Thyroid gland (tissue), 4 donors: Measurements from ENCODE around the gene CLK2. TPM values are rescaled to one million over a fixed set of nuclear protein-coding genes. Genes with fewer than 3 reads are reported as not detected.

Experiments used
- DNase-seq, 2 donors: peaks; one replicate each; pipeline ENCODE4 v3.0.0-alpha.2; 2019
- H3K27ac ChIP-seq, 3 donors: fragments of 200-600 bp; sonication (generic); 1 replicate in 2 of 3; 2 replicates in 1 of 3; pipeline ENCODE4 v1.5.1; 2016 to 2019; ENCODE audit warnings: mild to moderate bottlenecking in 1 of 3, moderate library complexity in 1 of 3
- H3K27me3 ChIP-seq: fragments of 200-600 bp; sonication (generic); one replicate; pipeline ENCODE4 v1.5.1; 2019
- H3K36me3 ChIP-seq, 2 donors: fragments of 200-600 bp; sonication (generic); one replicate each; pipeline ENCODE4 v1.5.1; 2016 to 2019
- H3K4me1 ChIP-seq, 2 donors: fragments of 200-600 bp; sonication (generic); one replicate each; pipeline ENCODE4 v1.5.1; 2017 to 2019
- H3K4me3 ChIP-seq, 3 donors: fragments of 200-600 bp; sonication (generic); replicated peaks in 1 of 3; 1 replicate in 2 of 3; 2 replicates in 1 of 3; pipeline ENCODE4 v1.5.1; 2016; ENCODE audit warnings: mild to moderate bottlenecking in 1 of 3
- H3K9me3 ChIP-seq: fragments of 200-600 bp; sonication (generic); one replicate; pipeline ENCODE4 v1.5.1; 2017
- POLR2A ChIP-seq, 2 donors: fragments of 450-650 bp; IDR thresholded peaks; one replicate each; pipeline ENCODE4 v1.6.1; 2017; ENCODE audit warnings: antibody characterized with exemption in 2 of 2, mild to moderate bottlenecking in 2 of 2, moderate library complexity in 1 of 2
- WGBS, 2 donors: methylation state at CpG; one replicate each; pipeline ENCODE4 v1.1.5; 2017; 5-methylcytosine and 5-hydroxymethylcytosine counted together
- intact Hi-C: fragments of 100-400 bp; cut with DNase I; formaldehyde crosslinking; loops from one replicate; pipeline ENCODE4 v1.15.1; 2023
- total RNA-seq, 4 donors: library from RNA; depleted of rRNA; stranded (reverse); fragments of >200 nt; gene quantifications; one replicate each; pipeline ENCODE4 v1.2.3, GENCODE V29; 2016
- TF ChIP-seq, protein P1 (sequence below), 6 experiments: fragments of 200-600 bp in 3 of 6; fragments of 450-650 bp in 3 of 6; sonication (generic) in 3 of 6; IDR thresholded peaks; one replicate each; pipeline ENCODE4 v1.5.1; 2016 to 2019; ENCODE audit warnings: antibody characterized with exemption in 6 of 6, mild to moderate bottlenecking in 2 of 6, inconsistent platforms in 1 of 6, moderate library complexity in 1 of 6

The CLK2 gene
- 10 to 100 TPM; 40.0 to 61.6 (median 56.2) TPM for total RNA-seq

DNA sequence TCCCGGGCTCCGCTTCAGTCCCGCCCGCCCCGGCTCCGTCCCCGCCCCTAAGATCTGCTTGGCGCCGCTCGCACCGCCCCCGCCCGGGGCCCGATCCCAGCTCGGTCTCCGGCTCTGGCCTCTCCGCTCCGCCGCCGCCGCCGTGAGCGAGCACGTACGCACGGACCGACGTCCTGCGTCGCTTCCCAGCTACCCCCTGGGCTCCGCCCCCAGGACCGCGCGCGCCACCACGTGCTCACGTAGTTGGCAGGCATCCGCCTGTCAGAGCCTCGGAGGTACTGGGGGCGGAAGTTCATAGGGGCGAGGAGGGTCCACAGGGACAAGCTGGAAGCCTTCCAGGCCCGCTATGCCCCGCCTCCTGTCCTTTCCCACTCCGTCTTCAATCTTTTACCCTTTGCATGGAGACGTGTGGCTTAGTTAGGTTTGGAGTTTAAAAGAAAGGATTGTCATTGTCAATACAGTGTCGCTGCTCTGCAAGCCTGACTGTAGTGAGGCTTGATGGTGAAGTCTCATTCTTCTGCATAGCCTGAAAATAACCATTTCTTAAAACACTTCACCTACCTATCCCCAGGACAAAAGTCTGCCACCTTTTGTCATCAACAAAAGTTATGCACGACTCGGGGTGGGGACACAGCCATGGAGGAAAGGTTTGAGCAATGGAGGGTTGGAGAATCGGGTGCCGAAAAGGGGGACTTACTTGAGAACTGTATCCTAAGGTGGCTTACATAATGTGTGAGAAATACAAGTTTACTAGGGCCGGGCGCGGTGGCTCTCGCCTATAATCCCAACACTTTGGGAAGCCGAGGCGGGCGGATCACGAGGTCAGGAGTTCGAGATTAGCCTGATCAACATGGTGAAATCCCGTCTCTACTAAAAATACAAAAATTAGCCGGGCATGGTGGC is at the start of gene CLK2:
Gene CLK2 (minus strand): TSS at position 162 of the 903 bp plus-strand sequence. CDS start 2,527 bp downstream, outside the sequence.
- H3K27ac ChIP-seq: peak within 1 kb of the TSS; percentile 81 to 93 (median 90)
- TF ChIP-seq, protein P1, sequence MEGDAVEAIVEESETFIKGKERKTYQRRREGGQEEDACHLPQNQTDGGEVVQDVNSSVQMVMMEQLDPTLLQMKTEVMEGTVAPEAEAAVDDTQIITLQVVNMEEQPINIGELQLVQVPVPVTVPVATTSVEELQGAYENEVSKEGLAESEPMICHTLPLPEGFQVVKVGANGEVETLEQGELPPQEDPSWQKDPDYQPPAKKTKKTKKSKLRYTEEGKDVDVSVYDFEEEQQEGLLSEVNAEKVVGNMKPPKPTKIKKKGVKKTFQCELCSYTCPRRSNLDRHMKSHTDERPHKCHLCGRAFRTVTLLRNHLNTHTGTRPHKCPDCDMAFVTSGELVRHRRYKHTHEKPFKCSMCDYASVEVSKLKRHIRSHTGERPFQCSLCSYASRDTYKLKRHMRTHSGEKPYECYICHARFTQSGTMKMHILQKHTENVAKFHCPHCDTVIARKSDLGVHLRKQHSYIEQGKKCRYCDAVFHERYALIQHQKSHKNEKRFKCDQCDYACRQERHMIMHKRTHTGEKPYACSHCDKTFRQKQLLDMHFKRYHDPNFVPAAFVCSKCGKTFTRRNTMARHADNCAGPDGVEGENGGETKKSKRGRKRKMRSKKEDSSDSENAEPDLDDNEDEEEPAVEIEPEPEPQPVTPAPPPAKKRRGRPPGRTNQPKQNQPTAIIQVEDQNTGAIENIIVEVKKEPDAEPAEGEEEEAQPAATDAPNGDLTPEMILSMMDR (IDR thresholded peaks at IDR 0.05): peak in 1 of 6 experiments; percentile 13
- TF ChIP-seq POLR2A (IDR thresholded peaks at IDR 0.05): peak in 1 of 2 donors; percentile 89
- peak; percentile 95 to 96 for DNase-seq
- no peaks in the 10 kb centered on the region for H3K27me3 ChIP-seq
- peaks cover 18 to 23% of the 10 kb centered on the region in 2 donors for H3K4me1 ChIP-seq
- peak within 1 kb of the TSS; percentile 23 to 96 (median 44) for H3K4me3 ChIP-seq
- intact Hi-C loops: no loop called here
- no peaks in the 10 kb centered on the region for H3K9me3 ChIP-seq
- WGBS, 2 donors: 38 to 47% methylated on average over 20 to 23 of the region's 61 CpGs
- peaks cover 22 to 26% of the 10 kb centered on the region in 2 donors for H3K36me3 ChIP-seq

DNA sequence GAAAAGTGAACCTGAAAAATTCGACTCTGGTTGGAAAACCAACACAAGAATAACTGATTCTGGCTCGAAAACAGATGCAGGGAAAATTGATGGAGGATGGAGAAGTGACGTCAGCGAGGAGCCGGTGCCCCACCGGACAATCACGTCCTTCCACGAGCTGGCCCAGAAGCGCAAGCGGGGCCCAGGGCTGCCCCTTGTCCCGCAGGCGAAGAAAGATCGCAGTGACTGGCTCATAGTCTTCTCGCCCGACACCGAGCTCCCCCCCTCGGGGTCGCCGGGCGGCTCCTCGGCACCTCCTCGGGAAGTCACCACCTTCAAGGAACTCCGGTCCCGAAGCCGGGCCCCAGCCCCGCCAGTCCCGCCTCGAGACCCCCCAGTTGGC is 49.3 kb upstream of the CLK2 start:
- peaks cover 30 to 33% of the 10 kb centered on the region in 2 donors for H3K4me1 ChIP-seq
- TF ChIP-seq, protein P1 (IDR thresholded peaks at IDR 0.05): no peak
- TF ChIP-seq POLR2A (IDR thresholded peaks at IDR 0.05): no peak
- no peaks in the 10 kb centered on the region for H3K27me3 ChIP-seq
- H3K27ac ChIP-seq: peak overlapping the region; percentile 66 to 97 (median 92)
- H3K4me3 ChIP-seq: peak overlapping the region in 1 of 3 donors; percentile 84
- intact Hi-C loops: loop anchor here (5.0 kb wide), 2 partner anchors 45 to 65 kb away; partner anchors contain the start of genes ENTREP3 and HCN3
- no peaks in the 10 kb centered on the region for H3K9me3 ChIP-seq
- peak; percentile 18 to 30 for DNase-seq
- 4 to 7% methylated on average over 13 to 22 of the region's 28 CpGs for WGBS, 2 donors
- peaks cover 0 to 10% of the 10 kb centered on the region in 2 donors for H3K36me3 ChIP-seq

DNA sequence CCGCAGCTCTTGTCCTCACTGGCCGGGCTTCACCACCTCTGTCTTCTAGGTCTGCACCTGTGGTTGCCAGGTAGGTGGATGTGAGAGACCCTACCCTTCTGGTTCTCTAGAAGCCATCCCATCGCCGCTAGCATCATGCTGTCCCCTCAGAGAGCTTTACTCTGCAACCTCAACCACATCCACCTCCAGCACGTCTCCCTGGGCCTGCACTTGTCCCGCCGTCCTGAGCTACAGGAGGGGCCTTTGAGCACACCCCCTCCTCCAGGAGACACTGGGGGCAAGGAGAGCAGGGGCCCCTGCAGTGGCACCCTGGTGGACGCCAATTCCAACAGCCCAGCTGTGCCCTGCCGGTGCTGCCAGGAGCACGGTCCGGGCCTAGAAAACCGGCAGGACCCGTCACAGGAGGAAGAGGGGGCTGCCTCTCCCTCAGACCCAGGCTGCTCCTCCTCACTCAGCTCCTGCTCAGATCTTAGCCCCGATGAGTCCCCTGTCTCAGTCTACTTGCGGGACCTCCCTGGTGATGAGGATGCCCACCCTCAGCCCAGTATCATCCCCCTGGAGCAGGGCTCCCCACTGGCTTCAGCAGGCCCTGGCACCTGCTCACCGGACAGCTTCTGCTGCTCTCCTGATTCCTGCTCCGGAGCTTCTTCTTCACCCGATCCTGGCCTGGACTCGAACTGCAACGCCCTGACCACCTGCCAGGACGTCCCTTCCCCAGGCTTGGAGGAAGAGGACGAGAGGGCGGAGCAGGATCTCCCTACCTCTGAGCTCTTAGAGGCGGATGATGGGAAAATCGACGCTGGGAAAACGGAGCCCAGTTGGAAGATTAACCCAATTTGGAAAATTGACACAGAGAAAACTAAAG is 48.6 kb upstream of the CLK2 start:
- intact Hi-C loops: loop anchor here (5.0 kb wide), 2 partner anchors 45 to 65 kb away; partner anchors contain the start of genes ENTREP3 and HCN3
- 46 to 61% methylated on average over 17 to 24 of the region's 27 CpGs for WGBS, 2 donors
- peaks cover 0 to 5% of the 10 kb centered on the region in 2 donors for H3K36me3 ChIP-seq
- H3K4me1 ChIP-seq: peaks cover 30 to 33% of the 10 kb centered on the region in 2 donors
- DNase-seq: peak in 1 of 2 donors; percentile 3
- TF ChIP-seq, protein P1 (IDR thresholded peaks at IDR 0.05): no peak
- no peak for TF ChIP-seq POLR2A (IDR thresholded peaks at IDR 0.05)
- peak overlapping the region in 1 of 3 donors; percentile 84 for H3K4me3 ChIP-seq
- H3K27me3 ChIP-seq: no peaks in the 10 kb centered on the region
- no peaks in the 10 kb centered on the region for H3K9me3 ChIP-seq
- H3K27ac ChIP-seq: peak overlapping the region in 2 of 3 donors; percentile 92 to 97

DNA sequence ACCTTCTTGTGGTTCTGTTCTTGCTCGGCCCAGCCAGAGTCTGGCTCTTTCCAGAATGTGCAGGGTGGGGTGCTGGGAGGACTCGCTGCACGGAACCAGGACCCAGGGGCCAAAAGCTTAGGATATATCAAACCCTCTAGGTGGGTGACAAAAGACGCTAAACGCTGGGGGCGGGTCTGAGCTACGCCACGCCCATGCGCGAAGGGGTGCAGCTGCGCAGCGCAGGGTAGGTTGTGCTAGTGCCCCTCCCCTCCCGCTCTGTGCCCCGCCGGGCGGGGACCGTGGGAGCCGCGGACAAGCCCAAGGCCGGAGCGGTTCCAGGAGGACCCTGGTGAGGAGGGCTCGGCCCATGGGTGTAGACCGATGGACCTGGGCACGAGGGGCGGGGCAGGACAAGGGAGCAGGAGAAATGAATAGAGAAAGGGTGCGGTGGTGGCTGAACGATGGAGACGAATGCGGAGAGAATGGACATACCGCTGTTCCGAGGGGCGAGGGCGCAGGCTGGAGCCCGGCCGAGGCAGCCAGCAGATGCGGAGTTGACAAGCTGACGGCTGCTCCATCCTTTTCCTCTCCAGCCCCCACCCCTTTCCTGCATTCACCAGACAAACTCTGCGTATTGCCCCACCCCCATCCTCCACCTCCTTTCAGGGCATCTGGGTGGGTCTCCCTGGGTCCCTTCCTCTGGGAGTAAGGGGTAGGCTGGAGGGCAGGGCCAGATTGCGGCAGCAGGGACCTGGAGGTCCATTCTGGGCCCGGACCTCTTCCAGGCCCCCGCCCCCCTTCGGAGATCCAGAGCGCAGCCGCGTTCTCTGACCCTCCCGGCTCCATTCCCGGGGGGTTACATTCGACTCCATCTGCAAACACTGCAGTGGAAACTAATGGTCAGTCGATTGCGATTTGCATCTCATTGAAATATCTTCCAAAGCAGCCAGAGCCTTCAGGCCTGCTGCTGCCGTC is 47.6 kb upstream of the CLK2 start, which contains the start of gene RUSC1:
Gene RUSC1 (plus strand): TSS at position 234 of the 957 bp plus-strand sequence. CDS start 880 bp downstream, outside the sequence.
- TF ChIP-seq, protein P1 (IDR thresholded peaks at IDR 0.05): no peak
- no peak for TF ChIP-seq POLR2A (IDR thresholded peaks at IDR 0.05)
- intact Hi-C loops: loop anchor here (5.0 kb wide), 2 partner anchors 44 to 64 kb away; partner anchors contain the start of genes ENTREP3 and HCN3
- no peaks in the 10 kb centered on the region for H3K27me3 ChIP-seq
- no peaks in the 10 kb centered on the region for H3K9me3 ChIP-seq
- no peaks in the 10 kb centered on the region for H3K36me3 ChIP-seq
- peak within 1 kb of the TSS in 2 of 3 donors; percentile 76 to 92 for H3K27ac ChIP-seq
- H3K4me1 ChIP-seq: peaks cover 30 to 32% of the 10 kb centered on the region in 2 donors
- peak within 1 kb of the TSS in 1 of 3 donors; percentile 34 for H3K4me3 ChIP-seq
- peak; percentile 67 to 72 for DNase-seq
- WGBS, 2 donors: 18 to 21% methylated on average over 35 to 50 of the region's 51 CpGs
